ENCODE results near the gene PPP2R3B.
"Not testable (repeated sequence)": the region's sequence is repeated elsewhere in the genome, so short reads cannot be mapped to it uniquely, and the experiment has no call there.

PPP2R3B gene

DNA sequence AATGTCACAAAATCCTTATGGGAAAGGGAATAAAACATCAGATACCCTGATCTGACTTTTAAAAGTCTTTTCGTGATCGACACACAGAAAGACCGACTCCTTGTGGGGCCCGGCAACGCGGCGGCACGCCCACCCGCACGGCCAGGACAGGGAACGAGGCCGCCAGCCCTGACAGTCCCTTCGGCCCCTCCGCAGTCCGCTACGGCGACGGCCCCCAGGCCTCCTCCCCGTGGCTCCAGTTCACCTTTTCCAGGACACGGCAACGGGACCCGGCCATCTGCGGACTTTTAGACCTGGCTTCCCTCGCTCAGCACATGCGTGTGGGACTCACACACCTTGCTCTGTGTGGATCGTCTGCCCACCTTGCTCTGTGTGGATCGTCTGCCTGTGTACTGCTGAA lies 34.5 kb downstream of the PPP2R3B start:
- WGBS (ENCODE audit: insufficient coverage) = 98% methylated on average over 27 of the region's 27 CpGs
- ChIA-PET CTCF (no interaction called here), POLR2A (no interaction called here)
- Histone ChIP-seq H3K4me1 (ENCODE audit: control extremely low read depth in 1 of 4, control insufficient read depth in 4 of 4, insufficient read depth in 4 of 4, low read length in 3 of 4) (peaks cover 0 to 4% (median 0%) of the 10 kb centered on the region in 4 experiments), H3K27me3 (replicated peaks in 2 of 5; ENCODE audit: control insufficient read depth in 4 of 5, insufficient read depth in 5 of 5, low read length in 4 of 5) (no peaks in the 10 kb centered on the region), H3K4me3 (ENCODE audit: control insufficient read depth in 1 of 7, extremely low read depth in 1 of 7, insufficient read depth in 4 of 7, low read depth in 2 of 7, low read length in 6 of 7) (no peak overlapping the region), H3K9me3 (ENCODE audit: control extremely low read depth in 1 of 5, control insufficient read depth in 4 of 5, insufficient read depth in 2 of 5, low read depth in 1 of 5, low read length in 4 of 5) (peaks cover 0 to under 1% (median 0%) of the 10 kb centered on the region in 5 experiments), H3K27ac (ENCODE audit: insufficient read depth in 1 of 2, low read depth in 1 of 2, low read length in 2 of 2, poor library complexity in 1 of 2, severe bottlenecking in 2 of 2) (no peak overlapping the region), H3K36me3 (ENCODE audit: control insufficient read depth in 4 of 4, insufficient read depth in 4 of 4, low read length in 3 of 4) (peaks cover 2 to 31% (median 15%) of the 10 kb centered on the region in 4 experiments)
- DNase-seq = no peak

DNA sequence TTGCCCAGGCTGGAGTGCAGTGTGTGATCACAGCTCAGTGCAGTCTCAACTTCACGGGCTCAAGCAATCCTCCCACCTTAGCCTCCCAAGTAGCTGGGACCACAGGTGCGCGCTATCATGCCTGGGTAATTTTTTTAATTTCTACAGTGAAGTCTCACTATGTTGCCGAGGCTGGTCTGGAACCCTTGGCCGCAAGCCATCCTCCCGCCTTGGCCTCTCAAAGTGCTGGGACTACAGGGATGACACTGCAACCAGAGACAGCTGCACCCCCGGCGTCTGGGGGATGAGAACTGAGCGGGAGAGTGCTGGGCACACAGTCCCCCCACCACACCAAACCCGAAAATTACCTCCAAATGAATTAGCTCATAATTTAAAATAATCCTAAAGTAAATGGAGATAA lies 35.0 kb downstream of the PPP2R3B start:
- POLR2A ChIA-PET = no interaction called here
- WGBS (ENCODE audit: insufficient coverage) = 98% methylated on average over 6 of the region's 10 CpGs
- H3K27ac ChIP-seq (ENCODE audit: insufficient read depth in 1 of 2, low read depth in 1 of 2, low read length in 2 of 2, poor library complexity in 1 of 2, severe bottlenecking in 2 of 2) = no peak overlapping the region
- peaks cover 2 to 36% (median 19%) of the 10 kb centered on the region in 4 experiments for H3K36me3 ChIP-seq (ENCODE audit: control insufficient read depth in 4 of 4, insufficient read depth in 4 of 4, low read length in 3 of 4)
- H3K9me3 ChIP-seq (ENCODE audit: control extremely low read depth in 1 of 5, control insufficient read depth in 4 of 5, insufficient read depth in 2 of 5, low read depth in 1 of 5, low read length in 4 of 5) = peaks cover 0 to 5% (median 0%) of the 10 kb centered on the region in 5 experiments
- CTCF ChIA-PET = no interaction called here
- H3K4me3 ChIP-seq (ENCODE audit: control insufficient read depth in 1 of 7, extremely low read depth in 1 of 7, insufficient read depth in 4 of 7, low read depth in 2 of 7, low read length in 6 of 7) = no peak overlapping the region
- H3K27me3 ChIP-seq (replicated peaks in 2 of 5; ENCODE audit: control insufficient read depth in 4 of 5, insufficient read depth in 5 of 5, low read length in 4 of 5) = no peaks in the 10 kb centered on the region
- no peak for DNase-seq
- H3K4me1 ChIP-seq (ENCODE audit: control extremely low read depth in 1 of 4, control insufficient read depth in 4 of 4, insufficient read depth in 4 of 4, low read length in 3 of 4) = peaks cover 0 to 1% (median 0%) of the 10 kb centered on the region in 4 experiments

DNA sequence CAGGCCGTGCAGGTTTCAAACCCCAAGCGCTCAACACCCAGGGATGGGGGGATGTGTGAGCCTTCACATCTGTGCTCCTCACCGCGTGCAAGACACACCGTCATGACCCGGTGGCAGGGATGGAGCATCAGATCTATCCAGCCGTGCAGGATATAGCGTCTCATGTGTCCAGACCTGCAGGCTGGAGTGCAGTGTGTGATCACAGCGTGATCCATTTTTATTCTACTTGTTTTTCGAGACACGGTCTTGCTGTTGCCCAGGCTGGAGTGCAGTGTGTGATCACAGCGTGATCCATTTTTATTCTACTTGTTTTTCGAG lies 35.4 kb downstream of the PPP2R3B start:
- CTCF ChIA-PET; H3K27me3 ChIP-seq (replicated peaks in 2 of 5; ENCODE audit: control insufficient read depth in 4 of 5, insufficient read depth in 5 of 5, low read length in 4 of 5); H3K9me3 ChIP-seq (ENCODE audit: control extremely low read depth in 1 of 5, control insufficient read depth in 4 of 5, insufficient read depth in 2 of 5, low read depth in 1 of 5, low read length in 4 of 5); DNase-seq; POLR2A ChIA-PET; H3K4me3 ChIP-seq (ENCODE audit: control insufficient read depth in 1 of 7, extremely low read depth in 1 of 7, insufficient read depth in 4 of 7, low read depth in 2 of 7, low read length in 6 of 7); H3K4me1 ChIP-seq (ENCODE audit: control extremely low read depth in 1 of 4, control insufficient read depth in 4 of 4, insufficient read depth in 4 of 4, low read length in 3 of 4); H3K27ac ChIP-seq (ENCODE audit: insufficient read depth in 1 of 2, low read depth in 1 of 2, low read length in 2 of 2, poor library complexity in 1 of 2, severe bottlenecking in 2 of 2): not testable (repeated sequence)
- H3K36me3 ChIP-seq (ENCODE audit: control insufficient read depth in 4 of 4, insufficient read depth in 4 of 4, low read length in 3 of 4) = peaks cover 2 to 40% (median 20%) of the 10 kb centered on the region in 4 experiments
- 100% methylated on average over 7 of the region's 13 CpGs for WGBS (ENCODE audit: insufficient coverage)

DNA sequence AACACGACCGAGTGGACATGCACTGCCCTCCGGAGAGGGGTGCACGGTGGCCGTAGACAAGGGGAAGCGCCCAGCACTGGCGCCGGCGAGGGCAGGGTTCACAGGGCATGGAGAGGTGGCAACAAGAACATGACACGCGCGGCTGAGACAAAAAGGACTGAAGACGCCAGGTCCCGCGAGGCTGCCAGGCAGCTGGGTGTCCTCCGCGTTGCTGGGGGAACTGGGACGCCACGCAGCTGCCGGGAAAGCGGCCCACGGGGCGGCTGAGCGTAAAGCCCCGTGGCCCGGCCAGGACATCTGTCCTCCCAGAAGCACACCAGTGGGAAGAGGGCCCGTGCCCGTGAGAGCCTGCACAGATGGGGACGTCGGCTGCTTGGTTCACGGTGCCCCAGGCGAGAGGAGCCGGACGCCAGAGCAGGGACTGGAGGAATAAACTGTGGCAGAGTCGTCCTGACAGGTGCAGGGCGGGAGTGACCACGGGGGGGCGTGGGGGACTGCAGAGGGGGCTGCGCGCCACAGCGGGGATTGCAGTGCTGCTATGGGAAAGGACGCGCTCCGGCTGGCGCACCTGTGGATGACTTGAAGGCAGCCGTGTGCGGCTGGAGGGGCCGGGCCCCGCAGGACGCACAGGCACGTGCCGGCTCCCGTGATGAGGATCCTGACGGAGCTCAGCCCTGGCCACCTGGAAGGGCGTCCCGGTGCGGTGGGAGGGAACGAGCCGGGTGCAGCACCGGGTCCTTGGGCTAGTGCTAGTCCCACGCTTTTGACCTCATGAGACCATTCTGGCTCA lies 36.0 kb downstream of the PPP2R3B start:
- POLR2A ChIA-PET = no interaction called here
- Histone ChIP-seq H3K4me1 (ENCODE audit: control extremely low read depth in 1 of 4, control insufficient read depth in 4 of 4, insufficient read depth in 4 of 4, low read length in 3 of 4) (peaks cover 0 to 1% (median 0%) of the 10 kb centered on the region in 4 experiments), H3K9me3 (ENCODE audit: control extremely low read depth in 1 of 5, control insufficient read depth in 4 of 5, insufficient read depth in 2 of 5, low read depth in 1 of 5, low read length in 4 of 5) (peaks cover 0 to 5% (median 0%) of the 10 kb centered on the region in 5 experiments), H3K27ac (ENCODE audit: insufficient read depth in 1 of 2, low read depth in 1 of 2, low read length in 2 of 2, poor library complexity in 1 of 2, severe bottlenecking in 2 of 2) (no peak overlapping the region), H3K36me3 (ENCODE audit: control insufficient read depth in 4 of 4, insufficient read depth in 4 of 4, low read length in 3 of 4) (peaks cover 2 to 40% (median 19%) of the 10 kb centered on the region in 4 experiments), H3K4me3 (ENCODE audit: control insufficient read depth in 1 of 7, extremely low read depth in 1 of 7, insufficient read depth in 4 of 7, low read depth in 2 of 7, low read length in 6 of 7) (no peak overlapping the region), H3K27me3 (replicated peaks in 2 of 5; ENCODE audit: control insufficient read depth in 4 of 5, insufficient read depth in 5 of 5, low read length in 4 of 5) (no peaks in the 10 kb centered on the region)
- CTCF ChIA-PET = no interaction called here
- WGBS (ENCODE audit: insufficient coverage) = 97% methylated on average over 58 of the region's 61 CpGs
- DNase-seq = no peak

DNA sequence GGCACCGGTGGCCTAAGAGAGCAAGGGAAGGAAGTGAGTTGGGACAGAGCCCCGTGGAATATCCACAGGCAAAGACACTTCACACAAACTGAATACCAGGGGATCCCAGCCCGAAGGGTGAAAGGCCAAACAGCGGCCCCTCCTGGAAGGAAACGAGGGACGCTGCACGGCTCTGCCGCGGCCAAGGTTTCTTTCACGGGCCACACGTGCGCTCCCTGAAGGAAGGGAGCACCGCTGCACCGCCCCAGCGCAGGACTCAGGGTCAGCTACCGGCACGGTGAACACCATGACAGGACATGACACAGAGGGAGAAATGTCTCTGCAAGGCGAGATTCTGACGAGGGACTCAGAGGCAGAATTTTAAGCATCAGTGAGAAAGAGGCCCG lies 36.6 kb downstream of the PPP2R3B start:
- ChIA-PET CTCF (no interaction called here), POLR2A (no interaction called here)
- Histone ChIP-seq H3K27me3 (replicated peaks in 2 of 5; ENCODE audit: control insufficient read depth in 4 of 5, insufficient read depth in 5 of 5, low read length in 4 of 5) (no peaks in the 10 kb centered on the region), H3K9me3 (ENCODE audit: control extremely low read depth in 1 of 5, control insufficient read depth in 4 of 5, insufficient read depth in 2 of 5, low read depth in 1 of 5, low read length in 4 of 5) (peaks cover 0 to 7% (median 0%) of the 10 kb centered on the region in 5 experiments), H3K27ac (ENCODE audit: insufficient read depth in 1 of 2, low read depth in 1 of 2, low read length in 2 of 2, poor library complexity in 1 of 2, severe bottlenecking in 2 of 2) (no peak overlapping the region), H3K36me3 (ENCODE audit: control insufficient read depth in 4 of 4, insufficient read depth in 4 of 4, low read length in 3 of 4) (peaks cover 2 to 42% (median 20%) of the 10 kb centered on the region in 4 experiments), H3K4me3 (ENCODE audit: control insufficient read depth in 1 of 7, extremely low read depth in 1 of 7, insufficient read depth in 4 of 7, low read depth in 2 of 7, low read length in 6 of 7) (no peak overlapping the region), H3K4me1 (ENCODE audit: control extremely low read depth in 1 of 4, control insufficient read depth in 4 of 4, insufficient read depth in 4 of 4, low read length in 3 of 4) (peaks cover 0 to 1% (median 0%) of the 10 kb centered on the region in 4 experiments)
- 99% methylated on average over 18 of the region's 20 CpGs for WGBS (ENCODE audit: insufficient coverage)
- no peak for DNase-seq

DNA sequence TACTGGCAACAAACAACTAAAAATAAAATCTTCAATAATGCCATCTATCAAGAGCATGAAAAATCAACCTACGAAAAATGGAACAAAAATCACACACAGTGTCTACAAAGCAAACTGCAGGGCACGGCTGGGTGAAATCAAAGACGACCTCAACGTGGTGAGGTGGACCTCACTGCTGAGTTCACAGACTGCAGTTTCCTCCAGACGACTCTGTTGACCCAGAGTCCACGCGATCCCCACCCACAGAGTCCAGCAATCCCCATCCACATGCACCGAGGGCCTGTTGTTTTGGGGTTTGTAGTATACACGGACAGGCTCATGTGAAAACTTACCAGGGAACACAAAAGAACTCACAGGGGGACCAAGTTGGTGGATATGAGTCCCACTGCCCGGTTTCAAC lies 37.0 kb downstream of the PPP2R3B start:
- Histone ChIP-seq H3K27ac (ENCODE audit: insufficient read depth in 1 of 2, low read depth in 1 of 2, low read length in 2 of 2, poor library complexity in 1 of 2, severe bottlenecking in 2 of 2) (no peak overlapping the region), H3K27me3 (replicated peaks in 2 of 5; ENCODE audit: control insufficient read depth in 4 of 5, insufficient read depth in 5 of 5, low read length in 4 of 5) (no peaks in the 10 kb centered on the region), H3K4me3 (ENCODE audit: control insufficient read depth in 1 of 7, extremely low read depth in 1 of 7, insufficient read depth in 4 of 7, low read depth in 2 of 7, low read length in 6 of 7) (no peak overlapping the region), H3K9me3 (ENCODE audit: control extremely low read depth in 1 of 5, control insufficient read depth in 4 of 5, insufficient read depth in 2 of 5, low read depth in 1 of 5, low read length in 4 of 5) (peaks cover 0 to 10% (median under 1%) of the 10 kb centered on the region in 5 experiments), H3K36me3 (ENCODE audit: control insufficient read depth in 4 of 4, insufficient read depth in 4 of 4, low read length in 3 of 4) (peaks cover 2 to 45% (median 22%) of the 10 kb centered on the region in 4 experiments), H3K4me1 (ENCODE audit: control extremely low read depth in 1 of 4, control insufficient read depth in 4 of 4, insufficient read depth in 4 of 4, low read length in 3 of 4) (peaks cover 0 to 1% (median 0%) of the 10 kb centered on the region in 4 experiments)
- DNase-seq = no peak
- POLR2A ChIA-PET = no interaction called here
- CTCF ChIA-PET = no interaction called here
- 96% methylated on average over 6 of the region's 10 CpGs for WGBS (ENCODE audit: insufficient coverage)

DNA sequence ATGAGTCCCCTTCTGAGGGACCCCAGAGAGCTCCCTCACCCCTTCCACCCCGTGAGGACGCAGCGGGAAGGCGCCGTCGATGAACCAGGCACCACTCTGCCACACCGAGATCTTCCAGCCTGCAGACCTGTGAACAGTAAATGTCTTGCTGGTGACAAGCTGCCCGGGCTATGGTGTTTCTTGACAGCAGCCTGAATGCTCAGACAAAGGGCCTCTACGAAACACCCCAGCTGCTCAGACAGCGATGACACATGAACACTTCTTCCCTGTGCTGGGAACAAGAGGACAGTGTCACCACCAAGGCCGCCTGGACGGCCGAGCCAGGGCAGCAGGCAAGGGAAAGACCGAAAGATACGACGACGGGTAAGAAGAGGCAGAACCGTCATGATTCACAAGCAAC lies 37.5 kb downstream of the PPP2R3B start:
- 95% methylated on average over 16 of the region's 18 CpGs for WGBS (ENCODE audit: insufficient coverage)
- ChIA-PET CTCF (no interaction called here), POLR2A (no interaction called here)
- Histone ChIP-seq H3K9me3 (ENCODE audit: control extremely low read depth in 1 of 5, control insufficient read depth in 4 of 5, insufficient read depth in 2 of 5, low read depth in 1 of 5, low read length in 4 of 5) (peaks cover 0 to 14% (median 6%) of the 10 kb centered on the region in 5 experiments), H3K27me3 (replicated peaks in 2 of 5; ENCODE audit: control insufficient read depth in 4 of 5, insufficient read depth in 5 of 5, low read length in 4 of 5) (no peaks in the 10 kb centered on the region), H3K4me3 (ENCODE audit: control insufficient read depth in 1 of 7, extremely low read depth in 1 of 7, insufficient read depth in 4 of 7, low read depth in 2 of 7, low read length in 6 of 7) (no peak overlapping the region), H3K4me1 (ENCODE audit: control extremely low read depth in 1 of 4, control insufficient read depth in 4 of 4, insufficient read depth in 4 of 4, low read length in 3 of 4) (peaks cover 0 to 1% (median 0%) of the 10 kb centered on the region in 4 experiments), H3K36me3 (ENCODE audit: control insufficient read depth in 4 of 4, insufficient read depth in 4 of 4, low read length in 3 of 4) (peaks cover 3 to 47% (median 26%) of the 10 kb centered on the region in 4 experiments), H3K27ac (ENCODE audit: insufficient read depth in 1 of 2, low read depth in 1 of 2, low read length in 2 of 2, poor library complexity in 1 of 2, severe bottlenecking in 2 of 2) (no peak overlapping the region)
- no peak for DNase-seq

Data from common myeloid progenitor, CD34-positive (primary cell).